ENCODE results near the gene CDK17. TPM values are rescaled to one million over a fixed set of nuclear protein-coding genes. Genes with fewer than 3 reads are reported as not detected.

Gene CDK17
- 44.4 and 52.1 TPM in 2 replicates for total RNA-seq

DNA sequence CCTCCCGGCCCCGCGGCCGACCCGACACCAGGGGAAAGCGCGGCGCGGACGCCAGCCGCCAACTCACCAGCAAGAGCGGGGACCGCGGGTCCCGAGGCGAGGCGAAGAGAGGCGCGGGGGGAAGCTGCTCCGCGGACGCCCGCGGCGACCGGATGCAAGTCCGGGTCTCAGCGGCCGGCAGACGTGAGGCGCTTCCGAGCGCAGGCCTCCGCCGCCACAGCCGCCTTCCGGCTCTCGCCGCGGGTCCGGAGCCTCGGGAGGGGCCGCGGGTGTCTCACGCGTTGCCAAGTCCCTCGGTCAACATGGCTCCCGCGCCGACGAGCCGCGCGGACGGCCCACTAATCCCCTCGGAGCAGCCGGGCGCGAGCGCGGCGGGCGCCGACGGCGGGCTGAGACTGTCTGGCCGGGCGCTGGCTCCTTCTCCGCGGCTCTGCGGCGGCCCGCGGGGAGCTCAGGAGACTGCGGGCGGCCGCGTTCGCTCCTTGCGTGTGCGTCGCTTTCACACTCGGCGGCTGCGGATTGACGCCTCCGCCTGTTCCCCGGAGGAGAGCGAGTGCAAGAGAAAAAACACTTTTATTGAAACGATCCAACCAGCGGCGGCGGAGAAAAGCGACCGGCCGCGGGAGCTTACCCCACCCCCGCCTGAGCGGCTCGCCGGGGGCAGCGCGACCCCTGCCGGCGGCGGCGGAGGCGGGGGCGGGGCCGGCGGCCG, at the start of gene CDK17:
Gene CDK17 (minus strand): TSS at position 521 of the 712 bp plus-strand sequence. CDS start 65,603 bp downstream, outside the sequence.

Small RNA genes within 50 kb of the gene (small RNA-seq; reads per million reads assigned to genes)
- gene RN7SKP11 (0.35 reads per million, percentile 12 among the genes with 10 or more reads in this experiment), gene RNU4-24P (not detected)

Other genes with a start within 250 kb of the CDK17 start
- gene ELK3, start 206.1 kb downstream of the CDK17 start, total RNA-seq = 11.4 and 28.1 TPM in 2 replicates
- gene CFAP54, start 89.1 kb upstream of the CDK17 start, total RNA-seq = under 0.01 and 0.43 TPM in 2 replicates

Measured in placental epithelial cell (primary cell).